Myocyte (in vitro differentiated cells): ENCODE results near the gene HDHD5. TPM values are rescaled to one million over a fixed set of nuclear protein-coding genes. Genes with fewer than 3 reads are reported as not detected.
A peak's percentile ranks its signal among the peaks of the same experiment; 100 is the strongest.
"Not testable (repeated sequence)": the region's sequence is repeated elsewhere in the genome, so short reads cannot be mapped to it uniquely, and the experiment has no call there.

Experiments used
- DNase-seq: peaks from one replicate; pipeline ENCODE4 v3.0.0-alpha.2; 2012; ENCODE audit warnings: low read depth
- total RNA-seq: library from RNA; depleted of rRNA; stranded (reverse); fragments of >200 nt; gene quantifications from 2 replicates; pipeline ENCODE4 v1.2.3, GENCODE V29; 2014

Gene HDHD5
- total RNA-seq, 1 donor from 2014 or later: 72.0 TPM

DNA sequence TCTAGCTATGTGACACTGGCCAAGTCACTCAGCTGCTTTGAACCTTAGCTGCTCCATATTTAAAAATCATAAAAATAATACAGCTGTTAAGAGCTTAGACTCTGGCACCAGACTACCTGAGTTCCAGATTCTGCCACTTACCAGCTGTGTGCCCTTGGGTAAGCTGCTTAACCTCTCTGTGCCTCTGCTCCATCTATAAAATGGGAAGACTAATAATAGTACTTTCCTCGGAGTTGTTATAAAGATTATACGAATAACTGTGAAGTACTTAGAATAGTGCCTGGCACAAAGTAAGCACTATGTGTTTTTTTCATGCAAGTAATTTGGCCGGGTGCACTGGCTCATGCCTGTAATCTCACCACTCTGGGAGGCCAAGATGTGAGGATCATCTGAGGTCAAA, 1.4 kb downstream of the HDHD5 start:
- no peak for DNase-seq

DNA sequence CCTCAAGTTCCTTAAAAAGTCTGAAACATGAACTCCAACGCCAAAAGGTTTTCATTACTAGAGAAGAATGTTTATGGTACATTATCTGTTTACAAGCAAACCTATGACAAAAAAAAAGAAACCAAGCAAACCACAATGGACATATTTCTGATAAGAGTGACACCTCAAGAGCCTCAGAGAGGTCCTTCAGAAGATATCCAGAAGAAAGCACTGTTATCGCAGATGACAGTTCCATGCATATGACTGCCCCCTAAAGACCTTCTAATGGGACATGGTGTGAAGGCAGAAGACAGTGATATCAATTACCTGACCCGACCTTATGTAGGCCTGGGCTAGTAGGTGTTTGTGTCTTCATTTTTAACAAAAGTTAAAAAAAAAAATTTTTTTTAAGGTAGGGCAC, 3.1 kb downstream of the HDHD5 start:
- DNase-seq: no peak

DNA sequence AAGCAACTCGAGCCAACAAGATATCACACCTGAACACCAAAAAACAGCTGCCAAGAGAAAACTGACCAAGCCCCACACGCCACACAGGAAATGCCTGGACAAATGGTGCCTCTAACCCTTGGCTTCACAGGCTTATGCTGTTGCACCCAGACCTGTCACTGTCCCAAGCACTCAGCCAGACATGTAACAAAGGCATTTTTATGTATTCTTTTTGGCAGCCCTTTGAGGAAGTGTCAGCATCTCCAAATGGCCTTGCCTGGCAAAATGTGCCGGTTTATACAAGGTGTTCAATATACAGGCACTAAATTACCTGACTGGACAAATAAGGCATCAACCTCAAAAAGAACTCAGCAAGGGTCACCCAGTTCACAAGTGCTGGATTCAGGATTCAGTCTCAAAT, 6.1 kb downstream of the HDHD5 start:
- no peak for DNase-seq

DNA sequence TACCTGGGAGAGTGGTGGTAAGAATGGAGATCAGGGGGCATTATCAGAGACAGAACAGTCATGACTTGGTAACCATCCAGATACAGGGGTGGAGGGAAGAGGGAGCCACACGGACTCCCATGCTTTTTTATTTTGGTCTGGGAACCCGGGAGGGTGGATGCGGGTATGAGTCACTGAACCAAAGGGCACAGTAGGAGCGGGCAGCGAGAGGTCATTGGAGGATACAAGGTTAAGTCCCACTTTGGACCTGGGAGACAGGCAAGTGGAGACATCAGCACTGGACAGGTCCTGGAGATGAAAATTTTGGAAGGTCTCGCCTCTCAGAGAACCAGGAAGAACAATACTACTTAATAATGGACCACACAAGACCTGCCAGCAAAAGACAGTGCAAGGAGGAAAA, 6.7 kb downstream of the HDHD5 start:
- DNase-seq: peak; percentile 68

DNA sequence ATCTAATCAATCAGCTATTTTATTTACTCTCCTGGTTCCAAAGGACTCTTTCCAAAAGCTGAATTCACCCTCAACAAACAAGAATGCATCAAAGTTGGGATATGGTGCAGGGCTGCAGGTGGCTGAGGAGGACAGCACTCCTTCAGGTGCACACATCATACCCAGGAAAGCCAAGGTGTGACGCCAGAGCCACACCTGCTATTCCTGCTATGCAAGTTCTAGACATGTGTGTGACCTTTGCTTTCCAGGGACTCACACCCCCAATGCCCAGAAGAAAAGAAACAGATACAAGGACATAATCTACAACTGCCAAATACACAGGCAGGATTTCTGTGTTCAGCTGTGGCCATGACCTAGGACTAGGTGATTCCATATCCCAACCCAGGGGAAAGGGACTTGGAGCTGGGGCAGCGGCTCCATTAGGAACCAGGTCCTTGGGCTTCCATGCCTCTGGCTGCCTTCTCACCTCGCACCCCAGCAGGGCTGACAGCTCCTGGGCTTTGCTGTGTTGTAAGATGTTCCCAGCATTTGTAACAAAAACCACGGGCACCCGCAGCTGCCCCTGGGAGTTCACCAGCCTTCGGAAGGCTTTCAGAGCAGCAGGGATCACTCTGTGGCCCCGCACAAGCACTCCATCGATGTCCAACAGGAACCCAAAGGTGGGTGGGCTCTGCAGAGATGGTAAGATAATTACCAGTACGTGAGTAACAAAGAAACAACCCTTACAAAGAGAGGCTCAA, 9.8 kb downstream of the HDHD5 start:
- peak; percentile 17 for DNase-seq

DNA sequence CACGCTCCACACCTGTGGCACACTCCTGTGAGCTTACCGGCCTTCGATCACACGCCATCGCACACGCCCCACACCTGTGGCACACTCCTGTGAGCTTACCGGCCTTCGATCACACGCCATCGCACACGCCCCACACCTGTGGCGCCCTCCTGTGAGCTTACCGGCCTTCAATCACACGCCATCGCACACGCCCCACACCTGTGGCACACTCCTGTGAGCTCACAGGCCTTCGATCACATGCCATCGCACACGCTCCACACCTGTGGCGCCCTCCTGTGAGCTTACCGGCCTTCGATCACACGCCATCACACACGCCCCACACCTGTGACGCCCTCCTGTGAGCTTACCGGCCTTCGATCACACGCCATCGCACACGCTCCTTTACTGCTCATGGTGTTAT, 11.6 kb downstream of the HDHD5 start:
- not testable (repeated sequence) for DNase-seq

DNA sequence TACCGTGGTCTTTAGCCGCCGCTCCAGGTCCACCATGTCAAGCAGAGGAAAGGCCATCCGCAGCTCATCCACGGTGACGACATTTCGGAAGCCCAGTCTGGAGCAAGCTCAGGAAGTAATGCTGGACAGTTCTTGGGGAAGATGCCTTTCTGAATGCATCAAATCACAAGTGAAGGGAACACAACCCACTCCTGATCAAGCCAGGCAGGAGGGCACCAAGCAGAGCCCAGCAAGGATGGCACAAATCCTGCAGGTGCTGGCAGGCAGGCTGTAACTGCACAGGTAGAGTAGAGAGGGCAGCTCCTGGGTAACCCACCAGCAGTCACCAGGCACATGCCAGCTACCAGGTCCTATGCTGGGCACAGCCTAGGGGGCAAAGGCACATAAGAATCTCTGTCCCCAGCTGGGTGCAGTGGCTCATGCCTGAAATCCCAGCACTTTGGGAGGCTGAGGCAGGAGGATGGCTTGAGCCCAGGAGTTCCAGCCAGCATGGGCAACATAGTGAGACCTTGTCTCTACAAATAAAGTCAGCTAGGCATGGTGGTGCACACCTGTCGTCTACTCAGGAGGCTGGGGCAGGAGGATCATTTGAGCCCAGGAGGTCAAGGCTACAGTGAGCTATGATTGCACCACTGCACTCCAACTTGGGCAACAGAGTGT, 13.9 kb downstream of the HDHD5 start:
- no peak for DNase-seq

DNA sequence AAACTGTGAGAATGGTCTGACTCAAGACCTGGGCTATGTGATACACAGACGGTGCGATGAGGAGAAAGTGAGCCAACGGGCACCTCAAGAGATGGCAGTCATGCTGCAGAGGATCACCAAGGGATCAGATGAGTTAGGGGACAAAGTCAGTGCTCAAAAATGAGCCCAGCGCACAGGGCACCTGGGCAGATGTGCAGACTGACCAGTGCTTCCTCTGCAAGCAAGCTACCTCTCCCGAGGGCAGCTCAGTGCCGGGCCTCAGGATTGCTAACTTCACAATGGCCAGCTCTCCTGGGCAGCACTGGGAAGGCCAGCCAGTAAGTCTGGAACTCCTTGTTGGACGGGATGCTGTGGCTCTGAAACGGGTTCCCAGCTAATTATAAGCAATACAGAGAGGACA, 15.3 kb downstream of the HDHD5 start:
- DNase-seq: no peak

DNA sequence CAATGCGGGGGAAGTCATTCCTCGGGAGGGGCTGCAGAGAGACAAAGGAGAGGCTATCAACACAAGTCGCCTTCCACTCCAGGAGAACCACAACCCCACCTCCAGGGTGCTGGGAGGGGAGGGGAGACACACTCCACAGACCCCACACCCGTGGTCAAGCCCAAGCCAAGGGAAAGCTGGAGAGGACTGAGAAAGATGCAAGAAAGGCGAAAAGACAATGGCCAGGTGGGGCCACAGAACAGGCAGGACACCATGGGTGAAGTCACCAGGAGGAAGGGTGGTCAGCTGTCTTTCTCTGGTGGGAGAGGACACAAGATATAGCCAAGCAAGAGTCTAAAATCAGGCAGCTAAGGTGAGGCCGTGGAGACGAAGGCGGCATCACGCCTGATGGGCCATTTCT, 16.0 kb downstream of the HDHD5 start:
- DNase-seq: no peak

DNA sequence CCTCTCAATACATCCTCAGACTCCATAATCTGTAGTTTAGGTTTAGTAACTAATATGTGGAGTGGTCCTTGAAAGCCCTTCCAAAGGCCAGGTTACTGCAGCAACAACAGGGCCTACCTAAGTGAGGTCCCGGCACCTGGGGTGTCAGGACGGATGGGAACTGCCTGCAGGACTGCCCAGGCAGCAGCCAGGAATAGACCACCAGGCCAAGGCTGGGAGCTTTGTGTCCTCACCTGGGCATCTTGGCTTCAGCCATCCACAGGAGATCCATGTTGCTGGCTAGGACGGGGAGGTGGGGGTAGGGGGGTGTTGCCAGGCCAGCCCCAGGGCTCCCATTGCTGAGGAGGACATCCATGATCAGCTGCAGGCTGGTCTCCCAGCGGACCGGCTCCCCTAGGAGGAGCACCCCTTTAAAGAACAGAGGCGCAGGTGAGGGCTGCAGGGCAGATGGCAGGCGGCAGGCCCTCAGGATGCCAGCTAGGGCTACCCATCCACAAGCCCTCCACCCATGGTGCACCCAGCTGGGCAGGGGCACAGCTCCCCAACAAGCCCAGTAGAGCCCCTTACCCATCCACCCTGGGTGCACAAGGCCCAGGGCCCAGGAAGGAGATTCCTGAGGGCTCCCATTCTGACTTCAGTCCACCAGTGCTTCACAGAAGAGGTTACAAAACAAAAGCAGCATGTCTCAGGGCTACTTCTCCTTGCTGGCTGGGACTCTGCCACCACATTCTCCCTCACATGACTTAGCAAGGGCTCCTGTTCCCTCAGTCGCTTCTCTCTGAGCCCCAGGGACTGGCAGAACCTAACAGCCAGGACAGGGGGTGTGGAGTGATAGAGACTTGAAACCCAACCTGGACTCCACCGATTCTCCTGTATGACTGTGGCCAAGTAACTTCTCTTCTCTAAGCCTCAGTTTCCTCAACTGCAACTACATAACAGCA, 18.0 kb downstream of the HDHD5 start:
- DNase-seq: no peak

DNA sequence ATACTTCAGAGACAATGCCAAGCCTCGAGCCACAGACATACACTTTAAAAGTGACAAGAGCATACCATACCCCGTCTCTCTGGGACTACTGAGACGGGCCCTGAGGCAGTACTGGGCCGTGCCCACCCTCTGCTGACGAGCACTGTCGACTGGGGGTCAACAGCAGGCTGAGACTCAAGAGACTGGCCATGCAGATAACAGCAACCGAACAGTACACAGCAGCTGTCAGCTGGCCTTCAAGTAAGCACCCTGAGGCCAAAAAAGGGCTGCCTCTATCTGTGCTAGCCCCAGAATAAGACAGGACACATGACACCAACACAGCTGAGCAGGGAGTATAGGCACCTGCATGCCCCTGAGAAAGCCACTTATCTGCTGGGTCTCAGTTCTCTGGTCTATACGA, 19.1 kb downstream of the HDHD5 start:
- peak; percentile 56 for DNase-seq

DNA sequence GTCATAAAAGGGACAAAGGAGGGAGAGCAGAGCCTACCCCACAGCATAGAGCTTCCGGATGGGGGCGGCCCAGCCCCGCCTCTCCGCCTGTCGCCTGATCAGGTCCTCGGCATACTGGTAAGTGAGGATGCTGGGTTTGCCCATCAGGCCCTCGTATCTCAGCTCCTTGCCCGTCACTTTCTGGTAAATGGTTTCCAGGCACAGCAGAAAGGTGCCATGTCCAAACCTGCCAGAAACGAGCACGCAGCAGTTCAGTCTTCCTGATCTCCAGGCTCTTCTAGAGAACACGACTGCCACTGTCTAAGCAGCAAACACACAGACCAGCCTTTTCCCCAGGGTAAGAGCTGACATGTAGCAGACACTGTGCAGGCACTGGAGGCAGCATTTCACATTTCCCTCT, 20.6 kb downstream of the HDHD5 start:
- DNase-seq: no peak

DNA sequence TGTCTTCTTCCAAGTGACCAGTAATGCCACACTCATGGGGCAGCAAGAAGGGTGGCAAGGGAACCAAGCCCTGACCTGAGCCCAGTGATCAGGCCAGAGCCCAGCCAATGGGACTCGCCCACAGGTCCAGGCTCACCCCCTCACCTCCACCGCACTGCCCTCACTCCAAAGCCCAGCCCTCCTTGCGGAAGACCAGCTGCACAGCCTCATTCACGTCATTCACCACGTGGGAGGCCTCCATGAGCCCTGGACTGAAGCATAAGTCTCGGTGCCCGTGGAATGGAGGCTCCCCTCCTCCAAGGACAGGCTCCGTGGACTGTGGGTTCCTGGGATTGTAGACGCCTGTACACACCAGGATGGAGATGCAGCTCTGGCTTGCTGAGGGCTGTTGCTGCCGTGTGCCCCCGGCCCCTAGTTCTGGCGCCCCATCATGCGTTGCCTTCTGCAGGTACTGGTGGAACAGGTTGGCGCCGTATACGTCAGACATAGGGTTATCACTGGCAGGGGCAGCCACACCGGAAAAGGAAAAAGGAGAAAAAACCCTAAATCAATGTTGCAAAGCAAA, 21.1 kb downstream of the HDHD5 start:
- no peak for DNase-seq

DNA sequence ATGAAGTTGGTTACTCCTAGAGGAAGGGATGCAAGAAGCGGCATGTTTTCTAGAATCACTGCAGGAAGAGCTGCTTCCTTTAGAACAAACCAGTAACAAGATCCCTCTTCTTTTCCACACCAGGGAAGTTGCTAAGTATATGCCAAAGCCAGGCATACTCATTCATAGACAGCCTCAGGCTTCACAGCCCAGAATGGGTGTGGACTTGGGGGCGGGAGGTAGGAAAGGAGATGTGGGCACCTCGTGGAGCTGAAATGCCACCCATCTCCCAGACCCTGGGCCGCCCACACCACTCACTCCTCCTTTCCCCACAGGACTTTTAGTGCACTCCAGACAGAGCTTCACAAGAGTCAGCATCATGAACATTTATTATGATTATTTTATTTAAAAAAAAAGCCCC, 21.9 kb downstream of the HDHD5 start:
- no peak for DNase-seq

DNA sequence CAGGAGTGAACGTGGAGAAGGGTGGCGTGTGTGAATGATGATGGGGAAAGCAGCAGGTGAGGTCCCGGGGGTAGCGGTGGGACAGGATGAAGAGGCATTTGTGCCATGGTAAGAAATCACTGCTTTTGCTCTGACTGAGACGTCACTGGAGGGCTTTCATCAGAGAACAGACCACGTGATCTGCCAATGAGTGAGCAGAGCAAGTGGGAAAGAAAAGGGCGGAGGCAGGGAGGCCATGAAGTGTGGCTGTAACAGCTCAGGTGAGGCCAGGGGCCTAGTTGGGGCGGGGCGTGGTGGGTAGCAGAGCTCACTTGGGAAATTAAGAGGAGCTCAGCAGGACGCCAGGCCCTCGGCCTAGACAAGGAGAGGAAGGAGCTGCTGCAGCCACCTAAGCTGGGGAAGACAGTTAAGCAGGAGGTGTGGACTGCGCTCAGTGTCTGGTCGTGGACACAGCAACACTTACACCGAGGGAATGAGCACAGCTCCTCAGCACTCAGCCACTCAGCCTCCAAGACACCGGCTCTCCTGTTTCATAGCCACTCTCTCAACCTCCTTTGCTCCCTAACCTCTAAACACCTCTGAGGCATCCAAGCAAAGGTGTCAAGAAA, 23.8 kb downstream of the HDHD5 start:
- no peak for DNase-seq

DNA sequence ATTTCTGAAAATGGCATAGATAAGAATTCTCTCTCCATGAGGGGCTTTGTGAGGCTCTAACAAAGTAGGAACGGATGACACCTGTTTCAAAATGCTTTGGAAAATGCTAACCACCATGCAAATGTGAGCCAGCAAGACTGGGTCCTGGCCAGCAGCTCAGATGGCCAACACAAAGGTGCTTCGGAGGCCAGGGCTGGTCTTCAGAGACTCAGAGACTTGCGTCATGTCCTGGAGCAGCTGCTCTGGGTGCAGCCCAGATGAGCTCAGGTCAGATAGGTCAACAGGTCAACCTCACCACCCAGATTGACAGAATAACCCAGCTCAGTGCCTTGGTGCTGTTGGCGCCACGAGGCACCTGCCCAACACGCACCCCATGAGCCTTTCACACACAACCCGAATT, 25.9 kb downstream of the HDHD5 start:
- DNase-seq: peak; percentile 42

DNA sequence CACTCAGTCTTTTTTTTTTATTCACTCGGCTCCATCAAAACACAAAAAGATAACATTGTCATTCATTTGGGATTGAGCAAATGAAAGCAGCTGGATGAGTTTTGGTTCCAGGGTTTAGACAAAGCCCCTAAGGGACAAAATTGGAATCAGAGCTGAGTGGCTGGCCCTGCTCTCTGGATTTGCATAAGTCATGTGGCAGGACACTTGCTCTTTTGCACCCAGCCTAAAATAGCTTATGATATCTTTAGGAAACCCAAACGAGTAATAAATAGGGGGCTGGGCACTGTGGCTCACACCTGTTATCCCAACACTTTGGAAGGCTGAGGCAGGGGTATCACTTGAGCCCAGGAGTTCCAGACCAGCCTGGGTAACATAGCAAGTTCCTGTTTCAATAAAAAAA, 27.0 kb downstream of the HDHD5 start:
- peak; percentile 94 for DNase-seq

DNA sequence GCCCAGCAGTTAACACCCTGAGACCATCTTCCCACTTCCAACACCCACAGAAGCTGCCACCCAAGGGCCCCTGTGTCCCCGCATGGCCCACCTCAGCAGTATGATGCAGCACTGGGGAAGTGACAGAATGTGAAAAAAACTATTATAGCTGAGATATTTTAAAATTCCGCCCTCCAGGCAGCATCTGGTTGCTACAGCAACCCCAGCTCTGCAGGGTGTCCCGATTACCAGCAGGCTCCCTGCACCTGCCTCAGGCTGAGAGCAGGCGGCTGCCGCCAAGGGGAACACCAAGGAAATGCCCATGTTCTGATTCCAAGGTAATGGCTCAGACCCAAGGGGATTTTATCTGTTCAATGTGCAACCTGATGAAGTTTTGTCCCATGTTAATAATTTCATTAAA, 27.4 kb downstream of the HDHD5 start:
- peak; percentile 66 for DNase-seq

DNA sequence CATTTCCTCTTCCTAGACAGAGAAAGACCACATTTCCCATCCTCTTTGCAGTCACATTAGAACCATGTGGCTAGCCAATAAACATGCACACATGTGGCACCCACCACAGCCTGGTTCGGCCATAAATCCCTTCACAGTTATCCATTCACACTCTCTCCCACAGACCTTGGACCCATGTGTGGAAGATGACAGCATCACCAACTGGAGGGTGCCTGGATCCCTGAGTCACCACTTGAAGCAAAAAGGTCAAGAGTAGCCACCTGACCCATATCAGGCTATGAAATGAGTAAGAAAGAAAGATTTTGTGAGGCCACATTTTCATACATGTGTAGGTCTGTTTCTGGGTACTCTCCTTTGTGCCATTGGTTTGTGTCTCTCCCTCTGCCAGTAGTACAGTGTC, 28.9 kb downstream of the HDHD5 start:
- peak; percentile 62 for DNase-seq

DNA sequence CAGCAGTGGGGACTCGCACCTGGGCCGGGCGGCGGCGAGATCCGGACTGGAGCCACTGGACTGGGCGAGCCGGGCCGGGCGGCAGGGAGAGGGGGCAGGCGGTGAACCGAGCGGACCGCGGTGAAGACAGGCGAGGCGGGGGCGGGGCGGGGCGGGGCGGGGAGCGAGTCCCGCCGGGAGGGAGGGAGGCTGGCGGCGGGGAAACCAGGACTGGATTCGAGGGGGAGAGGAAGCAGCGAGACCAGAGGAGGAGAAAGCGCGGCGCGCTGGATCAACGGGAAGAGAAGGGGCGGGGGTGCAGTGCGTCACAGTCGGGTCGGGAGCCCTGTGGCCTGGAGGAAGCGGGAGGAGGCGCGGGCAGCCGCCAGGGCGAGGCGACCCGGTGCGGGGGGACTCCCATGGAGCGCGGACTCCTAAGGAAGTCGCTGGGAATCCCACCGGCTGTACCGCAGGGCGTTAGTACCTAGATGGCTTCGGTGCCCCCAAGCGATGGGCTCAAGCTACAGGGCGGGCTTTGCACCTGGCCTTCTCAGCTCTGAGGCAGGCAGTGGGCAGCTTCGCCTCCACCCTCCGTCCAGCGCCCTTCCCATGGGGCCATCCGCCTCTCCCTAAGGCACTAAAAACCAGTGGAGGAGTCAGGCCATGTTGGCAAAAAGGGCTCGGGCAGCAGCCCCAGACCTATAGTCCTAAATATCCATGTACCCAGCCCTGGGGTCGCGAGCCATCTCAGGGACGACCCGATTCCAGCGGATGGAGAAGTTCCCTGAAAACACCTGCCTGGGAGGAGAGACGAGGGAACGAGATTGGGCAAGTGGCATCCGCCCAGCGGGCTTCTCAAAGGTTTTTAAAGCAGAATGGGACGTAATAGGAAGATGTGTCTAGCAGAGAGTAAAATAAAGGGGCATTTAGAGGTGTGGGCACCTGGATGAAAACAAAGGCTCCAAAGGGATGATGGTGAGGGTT, 37.6 kb downstream of the HDHD5 start, which contains the start of gene TMEM121B:
Gene TMEM121B, minus strand, starts transcription at position 128 of the 963 bp plus-strand sequence. CDS start 233 bp downstream, outside the sequence.
- peak; percentile 83 for DNase-seq
